ENCODE measurements around the gene IKBKG.
"Not testable (repeated sequence)": the region's sequence is repeated elsewhere in the genome, so short reads cannot be mapped to it uniquely, and the experiment has no call there.

IKBKG gene

DNA sequence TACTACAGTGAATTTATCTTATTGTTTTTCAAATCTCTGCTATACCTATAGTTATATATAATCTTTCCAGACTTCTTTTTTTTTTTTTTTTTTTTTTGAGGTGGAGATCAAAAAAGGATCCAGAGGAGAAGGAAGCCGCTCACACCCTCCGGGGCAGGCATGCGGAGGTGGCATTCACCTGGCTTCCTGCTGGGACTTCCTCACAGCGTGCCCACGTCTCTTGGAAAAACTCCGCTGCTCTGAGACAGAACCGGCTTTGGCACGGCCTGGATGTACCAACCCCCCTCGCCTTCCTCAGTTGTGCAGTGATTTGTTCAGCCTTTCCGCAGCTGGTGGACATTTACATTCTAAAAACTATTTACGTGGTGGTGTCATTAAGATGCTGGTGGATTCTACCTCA lies 60.6 kb downstream of the IKBKG start:
- DNase-seq = not testable (repeated sequence)

GRCh38 chrX:154608823-154609222 lies 61.4 kb downstream of the IKBKG start:
- DNase-seq = not testable (repeated sequence)

GRCh38 chrX:154611146-154611545 lies 63.7 kb downstream of the IKBKG start:
- DNase-seq = not testable (repeated sequence)

DNA sequence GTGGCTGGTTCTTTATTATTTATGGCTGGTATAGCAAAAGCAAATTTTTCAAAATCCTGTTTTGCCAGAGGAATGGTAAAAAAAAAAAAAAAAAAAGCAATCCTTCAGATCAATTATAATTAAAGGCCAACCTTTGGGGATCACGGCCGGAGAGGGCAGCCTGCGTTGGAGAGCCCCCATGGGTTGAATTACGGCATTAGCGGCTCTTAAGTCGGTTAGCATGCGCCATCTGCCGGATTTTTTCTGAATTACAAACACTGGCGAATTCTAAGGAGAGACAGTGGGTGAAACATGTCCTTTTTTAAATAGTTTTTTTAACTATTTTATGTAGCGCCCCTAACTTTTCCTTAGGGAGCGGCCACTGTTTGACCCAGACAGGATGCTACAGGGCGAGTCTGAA lies 66.2 kb downstream of the IKBKG start:
- not testable (repeated sequence) for DNase-seq
